GM19238 (cell line): ENCODE results near the gene SPATA31C1.
"Not testable (repeated sequence)": the region's sequence is repeated elsewhere in the genome, so short reads cannot be mapped to it uniquely, and the experiment has no call there.

Experiments used
- DNase-seq: peaks from one replicate; pipeline ENCODE4 v3.0.0; 2011; ENCODE audit warnings: low spot score; ENCODE audit not compliant: insufficient read length

SPATA31C1 gene

GRCh38 chr9:87917662-87918061 lies at the start of gene SPATA31C1:
Gene SPATA31C1, plus strand, starts transcription at chr9:87917962.
- not testable (repeated sequence) for DNase-seq

DNA sequence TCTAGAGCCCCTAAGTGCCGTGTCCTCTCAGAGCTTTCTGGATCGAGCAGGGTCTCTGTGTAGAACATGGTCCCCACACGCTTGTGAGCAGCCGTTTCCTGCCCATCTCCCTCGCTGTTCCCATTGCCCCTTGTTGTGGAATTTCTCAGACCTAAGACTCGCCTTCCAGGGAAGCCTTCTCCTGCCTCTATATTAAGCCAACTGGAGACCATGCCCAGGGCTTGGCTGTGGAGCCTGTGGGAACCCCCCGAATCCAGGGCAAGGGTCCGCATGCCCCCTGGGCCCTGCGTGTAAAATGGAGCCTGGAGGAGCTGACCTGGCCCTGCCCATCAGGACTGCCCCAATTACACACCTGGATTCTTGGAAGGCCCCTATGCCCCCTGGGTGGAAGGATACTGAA lies 49.6 kb upstream of the SPATA31C1 start:
- DNase-seq = no peak

GRCh38 chr9:87868635-87869034 lies 49.1 kb upstream of the SPATA31C1 start:
- DNase-seq = no peak

DNA sequence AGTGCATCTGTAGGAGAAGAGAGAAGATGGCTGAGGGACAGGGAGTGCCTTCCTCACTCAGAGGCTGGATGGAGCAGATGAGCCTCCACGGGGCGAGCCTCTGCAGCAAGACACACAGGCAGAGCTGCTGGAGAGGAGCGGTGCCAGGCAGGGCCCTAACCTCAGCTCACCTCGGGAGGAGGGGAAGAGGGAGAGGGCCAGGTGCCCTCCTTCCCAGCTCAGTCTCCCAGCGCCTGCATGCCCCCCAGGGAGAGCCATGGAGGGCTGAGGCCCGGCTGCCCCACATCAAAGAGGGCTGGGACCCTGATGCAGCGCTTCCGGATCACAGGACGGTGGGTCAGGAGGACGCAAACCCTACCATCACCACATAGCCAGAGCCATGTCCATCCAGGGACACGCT lies 48.7 kb upstream of the SPATA31C1 start:
- no peak for DNase-seq

DNA sequence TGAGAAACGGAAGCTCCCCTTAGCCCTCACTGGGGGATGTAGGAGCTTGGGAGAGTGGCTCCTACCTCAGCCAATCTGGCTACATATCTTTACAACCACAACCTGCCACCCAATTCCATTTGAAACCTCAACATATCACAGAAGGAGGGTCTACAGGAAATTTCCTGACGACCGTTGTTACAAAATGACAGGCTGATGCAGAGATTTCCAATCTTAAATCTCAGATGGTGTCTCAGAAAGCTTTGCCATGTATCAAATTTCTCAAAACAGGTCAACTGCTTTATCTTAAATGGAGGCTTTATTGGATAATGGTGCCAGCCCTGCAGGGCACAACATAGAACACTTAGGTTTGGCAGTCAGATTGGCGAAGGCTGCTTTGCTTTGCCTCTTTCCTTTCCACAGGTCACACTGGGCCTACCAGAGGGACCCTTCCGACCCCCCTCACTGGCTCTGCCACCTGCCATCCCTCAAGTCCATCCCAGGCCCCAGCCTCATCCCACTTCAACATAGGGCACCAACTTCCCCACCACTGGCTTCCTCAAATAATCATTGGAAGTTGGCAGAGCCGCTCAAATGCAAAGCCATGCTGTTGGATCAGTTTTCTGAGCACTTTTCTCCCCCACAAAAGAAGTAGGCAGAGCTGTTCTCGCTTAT lies 46.2 kb upstream of the SPATA31C1 start:
- DNase-seq = no peak

DNA sequence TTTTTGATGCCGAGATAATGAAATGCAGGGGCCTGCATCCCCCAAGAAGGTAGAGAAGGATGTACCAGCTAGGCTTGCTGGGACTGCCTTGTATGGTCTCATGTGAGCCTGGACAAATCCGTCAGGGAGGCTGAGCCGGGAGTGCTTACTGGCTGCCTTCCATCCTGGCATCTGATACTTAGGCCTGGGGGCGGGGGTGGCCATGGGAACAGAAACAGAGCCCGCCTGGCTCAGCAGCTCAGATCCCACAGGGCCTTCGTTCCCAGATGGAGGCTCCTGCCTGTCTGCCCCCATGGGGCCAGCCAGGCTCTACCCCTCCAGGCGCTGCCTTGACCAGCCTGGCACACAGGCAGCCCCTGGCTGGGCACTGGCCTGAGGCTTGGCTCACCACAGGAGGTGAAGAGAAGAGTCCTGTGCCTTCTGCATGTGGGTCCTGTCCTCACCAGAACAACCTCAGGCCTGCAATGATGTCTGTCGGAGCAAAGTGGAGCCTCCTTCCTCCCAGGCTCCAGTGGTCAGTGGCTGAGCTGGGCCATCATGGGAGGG lies 45.6 kb upstream of the SPATA31C1 start:
- DNase-seq = no peak

DNA sequence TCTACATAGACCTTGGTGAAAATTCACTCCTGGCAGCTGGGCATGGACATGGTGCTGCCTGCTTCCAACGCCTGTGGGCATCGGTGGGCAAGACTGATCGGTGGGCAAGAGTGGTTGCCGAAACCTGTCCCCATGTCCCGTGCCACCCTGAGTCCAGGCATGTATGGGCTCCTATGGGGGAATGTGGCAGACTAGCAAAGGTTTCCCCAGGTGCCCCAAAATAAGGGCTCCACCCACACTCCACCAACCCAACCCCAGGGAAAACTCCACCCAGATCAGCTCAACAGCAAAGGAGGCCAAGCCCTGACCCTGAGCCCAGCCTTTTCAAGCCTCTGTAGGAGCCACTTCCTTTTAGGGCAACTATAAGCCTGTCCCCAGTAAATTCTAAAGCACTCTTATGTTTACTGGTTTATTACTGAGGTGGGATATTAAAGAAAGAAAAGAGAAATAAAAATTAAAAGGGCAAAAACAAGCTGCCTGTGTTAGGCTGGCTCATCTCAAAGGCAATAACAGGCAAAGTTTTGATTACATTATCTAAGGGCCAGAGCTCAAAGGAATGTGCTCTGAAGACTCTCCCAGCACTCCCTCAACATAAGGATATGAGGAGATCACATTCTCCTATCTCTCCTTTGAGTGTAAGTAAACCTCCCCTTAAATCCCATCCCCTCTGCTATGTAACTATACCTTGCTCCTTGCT lies 44.0 kb upstream of the SPATA31C1 start:
- no peak for DNase-seq

DNA sequence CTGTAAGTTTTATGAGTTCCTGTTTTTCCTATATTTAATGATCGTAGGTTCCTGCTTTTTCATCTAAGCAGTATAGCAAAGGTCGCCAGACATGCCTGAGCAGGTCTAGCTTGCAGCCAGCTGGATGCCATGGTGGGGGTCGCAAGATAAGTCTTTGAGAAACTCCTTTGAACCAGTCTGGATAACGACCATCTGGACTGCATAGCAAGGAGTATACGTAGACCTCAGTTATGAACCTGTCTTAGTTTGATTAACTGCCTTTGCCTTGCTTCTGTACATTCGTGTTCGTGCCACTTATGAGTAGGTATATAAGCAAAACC lies 43.5 kb upstream of the SPATA31C1 start:
- no peak for DNase-seq

GRCh38 chr9:87875060-87875459 lies 42.7 kb upstream of the SPATA31C1 start:
- DNase-seq = no peak

DNA sequence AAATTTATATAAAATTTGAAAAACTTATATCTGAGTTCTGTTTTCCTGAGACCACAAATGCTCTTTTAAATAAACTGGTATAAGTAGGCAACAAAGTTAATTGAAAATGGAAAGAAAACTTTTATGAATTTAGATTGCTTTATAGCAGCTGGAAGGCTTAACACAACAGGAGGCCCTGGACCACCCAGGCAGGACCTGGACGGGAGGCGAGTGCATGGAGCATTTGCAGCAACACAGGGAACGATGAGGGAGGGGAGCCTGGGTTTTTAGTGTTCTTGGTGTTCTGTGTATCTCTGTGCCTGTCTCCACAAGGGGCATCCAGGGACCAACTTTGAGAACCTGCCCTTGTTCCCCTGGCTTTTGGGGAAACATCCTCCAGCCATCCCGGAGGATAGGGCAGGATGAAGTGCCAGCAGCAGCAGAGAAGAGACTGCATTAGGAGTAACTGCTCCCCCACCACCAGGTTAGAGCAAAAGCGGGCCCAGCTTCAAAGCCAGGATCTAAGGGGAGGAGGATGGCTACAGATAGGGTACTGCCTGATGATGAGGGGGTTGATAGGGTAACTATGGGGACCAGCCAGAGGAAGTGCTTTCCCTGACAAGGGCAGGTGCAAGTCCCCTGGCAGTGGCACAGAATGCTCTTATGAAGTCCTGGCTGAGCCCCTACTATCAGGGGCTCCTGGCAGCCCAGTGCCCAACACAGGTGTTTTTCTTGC lies 41.8 kb upstream of the SPATA31C1 start:
- DNase-seq = no peak

- no peak for DNase-seq
These were observed 41.1 kb upstream of the SPATA31C1 start for GRCh38 chr9:87876708-87877107.

DNA sequence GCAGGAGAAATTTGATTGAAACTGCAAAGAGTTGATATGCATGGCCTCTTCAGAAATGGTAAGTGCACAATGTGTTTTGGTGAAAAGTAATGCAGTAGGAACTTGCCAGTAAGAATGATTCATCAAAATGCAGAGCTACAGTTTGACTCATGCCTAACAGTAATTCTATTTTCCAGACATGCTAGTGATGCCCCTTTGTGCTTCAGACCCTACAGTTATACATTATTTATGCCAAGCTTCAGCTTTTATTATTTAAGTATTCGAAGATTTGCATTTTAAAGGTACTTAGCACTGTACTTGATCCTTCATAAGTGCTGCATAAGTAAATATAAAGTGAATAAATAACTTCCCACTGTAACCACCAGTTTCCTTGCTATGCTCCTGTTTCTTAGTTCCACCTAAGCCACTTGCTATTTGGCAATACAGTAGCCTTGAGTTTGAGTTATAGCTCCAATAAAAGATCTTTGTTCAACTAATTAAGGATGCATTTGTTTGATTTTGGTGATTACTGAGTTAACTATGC lies 38.7 kb upstream of the SPATA31C1 start:
- no peak for DNase-seq

DNA sequence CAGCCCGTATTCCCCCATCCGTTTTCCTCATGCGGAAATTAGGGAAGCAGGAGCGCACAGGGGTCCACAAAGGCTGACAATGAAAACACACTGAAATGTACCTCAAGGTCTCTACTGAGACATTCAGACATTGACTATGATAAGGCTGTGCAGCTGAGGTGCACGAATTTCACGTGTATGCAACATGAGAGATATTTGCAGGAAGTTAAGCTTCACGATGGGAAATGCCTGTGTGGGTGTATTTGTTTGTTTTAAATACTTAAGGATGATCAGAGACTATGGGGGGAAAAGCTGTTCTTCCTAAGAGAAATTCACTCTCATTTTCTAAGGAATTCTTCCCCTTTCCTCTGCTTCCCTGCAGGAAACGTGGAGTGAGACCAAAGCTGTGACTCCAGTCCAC lies 37.6 kb upstream of the SPATA31C1 start:
- DNase-seq = no peak

- DNase-seq = no peak
These were observed 37.1 kb upstream of the SPATA31C1 start for GRCh38 chr9:87880683-87881082.

DNA sequence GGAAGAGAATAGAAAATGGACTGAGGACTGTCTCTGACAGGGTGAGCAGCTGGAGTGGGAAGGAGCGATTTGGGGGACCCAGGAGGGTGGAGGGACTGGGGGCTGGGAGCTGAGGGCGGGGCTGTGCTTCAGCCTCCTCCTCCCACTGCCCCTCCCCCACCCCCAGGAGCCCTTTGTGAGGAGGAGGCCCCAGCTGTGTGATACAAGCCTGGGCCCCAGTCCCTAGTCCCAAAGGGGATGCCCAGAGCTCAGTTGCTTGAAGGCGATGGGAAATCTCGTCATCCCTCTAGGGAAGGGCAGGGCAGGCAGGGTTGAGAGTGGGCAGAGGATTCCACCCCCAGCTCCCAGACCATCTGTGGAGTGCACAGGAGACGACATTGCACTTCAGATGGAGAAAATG lies 35.1 kb upstream of the SPATA31C1 start, which contains the start of gene SPATA31E1:
Gene SPATA31E1, plus strand, starts transcription at position 251 of the 400 bp plus-strand sequence. Its CDS starts 15 bp downstream, at position 266.
- no peak for DNase-seq

- DNase-seq = no peak
These were observed 34.5 kb upstream of the SPATA31C1 start for GRCh38 chr9:87883274-87883673.

DNA sequence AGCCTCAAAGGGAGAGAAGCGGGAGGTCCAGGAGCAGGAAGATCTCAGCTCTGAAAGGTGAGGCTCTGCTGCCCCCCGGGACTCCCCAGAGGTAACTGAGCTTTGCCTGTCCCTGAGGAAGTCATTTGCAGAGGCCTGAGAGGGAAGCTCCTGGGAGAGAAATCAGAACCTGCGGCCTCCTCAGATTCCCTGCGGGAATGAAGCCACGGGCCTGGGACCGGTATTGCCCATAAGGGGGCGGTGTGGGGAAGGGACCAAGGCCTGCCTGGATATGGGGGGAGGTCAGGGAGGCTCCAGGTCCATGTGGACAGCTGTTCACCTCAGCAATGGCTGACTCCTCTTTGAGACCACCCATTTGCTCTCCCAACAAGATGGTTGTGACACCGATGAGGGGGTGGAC lies 33.8 kb upstream of the SPATA31C1 start:
- DNase-seq = no peak

- no peak for DNase-seq
These were observed 32.9 kb upstream of the SPATA31C1 start for GRCh38 chr9:87884578-87885459.

GRCh38 chr9:87885484-87886189 lies 32.1 kb upstream of the SPATA31C1 start:
- no peak for DNase-seq

GRCh38 chr9:87886210-87886932 lies 31.4 kb upstream of the SPATA31C1 start:
- DNase-seq = no peak
